ENCODE measurements around the gene TNNI3K.

The TNNI3K gene

DNA sequence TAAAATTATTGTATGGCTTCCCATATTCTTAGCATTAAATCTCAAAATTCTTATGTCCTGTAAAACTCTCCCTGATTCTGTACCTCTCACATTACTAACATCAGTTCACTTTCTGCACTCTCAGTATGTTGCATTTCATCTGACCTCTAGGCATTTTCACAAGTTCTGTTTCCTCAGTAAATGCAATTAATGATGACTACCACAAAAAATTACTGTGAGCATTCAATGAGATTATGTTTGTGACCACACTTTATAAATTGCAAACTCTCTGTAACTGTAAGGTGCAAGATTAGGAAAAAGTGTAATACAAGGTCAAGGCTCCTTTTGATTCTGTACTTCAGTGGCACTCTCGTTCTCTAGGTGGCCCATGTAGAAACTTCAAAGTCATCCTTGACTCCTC is 216.8 kb downstream of the TNNI3K start:
- no peak for DNase-seq

DNA sequence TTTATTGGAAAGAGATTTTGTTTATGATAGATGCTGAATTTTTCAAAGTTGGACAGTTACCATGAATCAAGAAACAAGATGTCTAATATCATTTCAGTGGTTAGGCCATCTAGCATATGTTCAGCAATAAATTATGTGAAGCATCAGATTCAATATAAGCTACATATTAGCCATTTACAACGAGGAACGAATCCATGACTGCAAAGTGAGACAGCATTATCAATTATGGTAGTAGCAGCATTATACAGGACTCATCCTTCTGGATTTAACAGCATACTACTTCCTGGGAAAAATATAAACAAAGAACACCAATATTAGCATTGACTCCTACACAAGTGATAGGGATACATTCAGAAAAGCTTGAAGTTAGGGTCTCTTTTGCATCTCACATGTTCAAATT is 218.1 kb downstream of the TNNI3K start:
- DNase-seq = no peak

DNA sequence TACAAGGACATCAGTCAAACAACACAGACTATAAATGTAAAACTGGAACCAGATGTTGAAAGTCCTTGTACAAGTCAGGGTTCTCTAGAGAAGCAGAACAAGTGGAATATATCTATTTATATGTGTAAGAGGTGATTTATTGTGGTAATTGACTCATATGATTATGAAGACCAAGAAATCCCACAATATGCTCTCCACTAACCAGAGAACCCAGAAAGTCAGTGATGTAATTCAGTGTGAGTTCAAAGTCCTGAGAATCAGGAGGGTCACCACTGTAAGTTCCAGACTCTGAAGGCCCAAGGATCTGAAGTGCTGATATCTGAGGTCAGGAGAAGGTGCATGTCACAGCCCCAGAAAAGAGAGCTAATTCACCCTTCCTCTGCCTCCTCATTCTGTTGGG is 220.2 kb downstream of the TNNI3K start:
- no peak for DNase-seq

DNA sequence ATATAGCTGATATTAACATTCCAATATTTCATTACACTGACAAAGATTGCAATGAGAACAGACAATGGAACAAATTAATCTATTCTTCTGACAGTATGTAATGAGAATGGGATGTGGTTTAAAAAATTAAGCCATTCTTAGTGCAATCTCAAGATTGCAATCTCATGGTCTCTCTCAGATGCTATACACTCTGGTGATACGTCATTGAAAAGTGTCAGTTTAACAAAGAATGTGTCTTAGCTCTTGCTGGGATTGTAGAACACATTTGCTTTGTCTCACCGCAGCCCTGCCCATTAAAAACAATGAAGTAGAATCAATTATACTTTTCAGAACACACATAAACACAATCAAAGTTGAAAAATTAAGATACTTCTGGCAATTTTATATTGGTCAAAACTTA is 222.1 kb downstream of the TNNI3K start:
- no peak for DNase-seq

DNA sequence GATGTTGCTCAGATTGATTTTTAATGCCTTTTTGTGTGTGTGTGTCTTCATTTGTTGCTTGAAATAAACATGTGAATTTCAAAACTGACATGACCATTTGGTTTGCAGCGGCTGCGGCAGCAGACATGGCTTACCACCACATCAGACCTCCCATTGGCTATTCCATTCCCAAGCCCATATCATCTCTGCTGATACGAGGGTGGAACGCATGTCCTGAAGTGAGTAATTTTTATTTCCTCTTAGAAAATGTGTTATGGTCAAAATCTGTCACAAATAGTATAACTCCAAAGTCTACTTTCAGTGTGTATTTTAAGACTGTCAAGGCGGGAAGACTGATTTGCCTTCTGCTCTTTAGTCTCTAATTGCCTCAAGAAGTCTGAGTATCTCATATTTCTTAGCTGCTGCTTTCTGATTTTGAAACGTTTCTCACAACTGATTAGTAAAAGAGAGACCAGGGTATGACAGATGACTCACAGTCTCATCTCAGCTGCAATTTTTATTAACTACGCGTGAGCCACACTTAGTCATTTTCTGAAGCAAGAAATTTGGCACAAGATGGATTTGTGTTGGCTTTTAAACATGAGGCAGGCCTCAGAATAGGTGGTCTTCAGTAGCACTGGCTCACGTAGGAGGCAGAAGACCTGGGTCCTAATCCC is 228.3 kb downstream of the TNNI3K start:
- DNase-seq = no peak

DNA sequence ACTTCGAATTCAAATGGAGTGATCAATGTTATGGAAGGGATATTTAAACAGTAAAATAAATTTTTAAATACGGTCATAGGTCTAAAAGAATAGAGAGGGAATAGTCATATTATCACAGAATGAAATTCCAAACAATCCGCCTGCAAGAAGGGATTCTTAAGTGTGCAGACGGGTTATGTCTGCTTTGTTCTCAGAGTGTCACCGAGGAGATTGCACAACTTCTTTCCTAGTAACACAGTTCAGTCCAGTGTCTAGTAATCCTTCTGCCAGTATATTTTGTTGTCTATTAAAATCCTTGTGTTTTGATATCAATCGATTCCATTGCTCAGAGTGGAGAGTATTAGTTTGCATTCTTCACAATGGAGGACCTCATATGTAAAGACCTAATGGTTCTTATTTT is 228.8 kb downstream of the TNNI3K start:
- no peak for DNase-seq

DNA sequence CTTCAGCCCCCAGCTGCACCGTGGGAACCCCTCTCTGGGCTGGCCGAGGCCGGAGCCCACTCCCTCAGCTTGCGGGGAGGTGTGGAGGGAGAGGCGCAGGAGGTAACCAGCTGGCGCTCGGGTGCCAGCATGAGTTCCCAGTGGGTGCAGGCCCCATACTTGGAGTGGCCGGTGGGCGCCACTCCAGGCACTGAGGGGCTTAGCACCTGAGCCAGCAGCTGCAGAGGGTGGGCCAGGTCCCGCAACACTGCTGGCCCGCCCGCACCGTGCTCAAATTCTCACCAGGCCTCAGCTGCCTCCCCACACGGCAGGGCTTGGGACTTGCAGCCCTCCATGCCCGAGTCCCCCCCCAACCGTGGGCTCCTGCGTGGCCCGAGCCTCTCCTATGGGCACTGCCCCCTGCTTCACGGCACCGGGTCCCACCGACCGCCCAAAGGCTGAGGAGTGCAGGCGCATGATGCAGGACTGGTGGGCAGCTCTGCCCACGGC is 230.1 kb downstream of the TNNI3K start:
- DNase-seq = no peak

DNA sequence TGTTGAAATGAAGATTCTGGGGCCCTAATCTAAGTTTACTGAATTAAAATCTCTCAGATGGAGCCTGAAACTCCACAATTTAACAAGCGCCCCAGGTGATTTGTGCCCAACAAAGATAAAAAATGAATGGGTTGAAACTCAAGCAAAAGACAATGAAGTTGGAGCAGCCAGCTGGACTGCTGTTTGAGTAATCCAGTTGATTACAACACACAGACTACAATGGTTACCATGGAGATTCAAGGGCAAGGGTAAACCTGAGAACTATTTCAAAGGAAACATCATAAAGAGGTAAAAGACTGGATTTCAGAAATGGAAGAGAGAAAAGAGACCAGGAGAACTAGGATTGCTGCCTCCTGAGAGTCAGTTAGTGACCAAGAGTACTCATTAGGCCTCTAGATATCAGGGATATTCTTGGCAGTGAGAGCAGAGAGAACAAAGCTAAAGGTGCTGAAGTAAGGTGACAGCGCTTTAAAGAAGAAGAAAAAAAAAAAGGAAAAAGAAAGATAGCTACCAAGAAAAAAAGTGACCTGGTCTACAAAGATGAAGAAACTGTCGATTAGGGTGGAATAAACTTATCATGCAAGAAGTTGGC is 232.7 kb downstream of the TNNI3K start:
- DNase-seq = no peak

DNA sequence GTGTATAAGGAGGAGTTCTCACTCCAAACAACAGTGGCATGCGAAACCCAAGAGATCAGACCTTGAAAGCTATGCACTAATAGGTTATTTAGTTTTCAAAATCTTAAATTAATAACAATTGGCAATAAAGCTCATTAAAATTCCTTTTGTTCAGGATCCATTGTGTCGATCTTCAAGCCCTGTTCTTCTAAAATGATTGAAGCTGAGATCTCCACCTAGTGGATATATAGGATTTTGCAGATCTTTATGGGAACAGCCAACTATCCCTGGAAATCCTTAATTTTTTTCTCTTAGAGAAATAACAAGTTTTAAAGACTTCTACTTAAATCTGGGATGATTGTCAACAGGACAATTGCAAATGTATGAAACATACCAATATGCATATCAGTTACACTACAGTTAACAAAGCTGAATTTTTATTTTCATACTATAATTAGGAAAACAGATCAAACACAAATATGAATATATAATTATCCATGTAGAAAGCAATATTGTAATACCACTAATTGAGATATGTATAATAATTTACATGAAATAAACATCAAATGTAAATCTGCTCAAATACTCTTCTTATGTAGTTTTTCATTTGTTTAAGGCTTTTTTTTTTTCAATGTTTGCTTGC is 233.9 kb downstream of the TNNI3K start:
- DNase-seq = peak; percentile 1

DNA sequence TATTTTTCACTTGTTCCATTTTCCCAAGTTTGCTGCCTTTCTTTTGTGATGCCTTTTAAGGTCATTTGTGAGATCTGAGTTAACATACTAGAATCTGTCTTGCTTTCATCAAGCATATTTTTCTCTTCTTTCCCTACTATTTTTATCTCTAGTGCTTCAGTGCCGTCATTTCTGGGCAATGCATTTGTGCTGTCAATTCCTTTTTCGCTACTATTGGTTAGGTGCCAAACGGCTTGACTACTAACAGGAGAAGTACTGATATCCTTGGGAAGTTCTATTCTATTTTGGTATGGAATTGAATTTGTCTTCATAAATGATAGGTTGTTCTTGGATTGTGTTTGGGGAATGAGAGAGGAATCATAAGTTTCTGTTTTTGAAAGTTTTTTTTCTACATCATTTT is 235.1 kb downstream of the TNNI3K start:
- DNase-seq = no peak

DNA sequence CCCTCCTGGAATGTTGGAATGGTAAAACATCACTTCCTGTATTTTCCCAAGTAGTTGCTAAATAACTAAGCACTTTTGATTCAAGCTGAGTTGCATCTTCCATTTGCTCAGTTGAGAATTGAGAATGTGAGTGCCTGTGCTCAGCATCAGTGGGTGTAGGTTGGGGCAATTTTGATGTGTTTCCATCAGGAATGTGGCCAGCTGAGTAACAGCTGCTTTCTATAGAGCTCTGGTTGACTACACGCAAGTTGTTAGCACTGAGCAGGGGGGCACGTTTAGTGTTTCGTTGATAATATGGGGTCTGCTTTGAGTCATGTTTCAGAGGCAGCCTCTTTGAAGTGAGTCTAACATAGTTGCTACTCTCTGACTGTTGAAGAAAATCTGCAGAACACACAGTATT is 235.7 kb downstream of the TNNI3K start:
- DNase-seq = no peak

DNA sequence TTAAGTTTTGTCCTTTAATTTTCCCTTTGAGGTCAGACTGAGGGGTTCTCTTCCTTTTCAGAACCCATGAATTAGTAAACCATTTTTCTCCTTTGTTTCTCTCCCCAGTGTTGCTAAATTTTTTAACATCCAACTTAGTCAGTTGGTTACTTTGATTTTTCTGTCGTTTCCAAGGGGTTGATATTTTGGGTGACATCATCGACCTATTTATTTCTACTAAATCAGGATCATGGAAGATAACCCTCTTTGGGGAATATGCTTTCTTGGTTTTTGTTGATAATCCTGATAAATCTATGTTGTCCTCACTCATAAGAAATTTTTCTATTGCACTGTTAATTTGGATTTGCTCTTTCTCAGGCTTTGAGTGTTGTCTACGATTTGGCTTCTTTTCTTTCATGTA is 236.3 kb downstream of the TNNI3K start:
- no peak for DNase-seq

DNA sequence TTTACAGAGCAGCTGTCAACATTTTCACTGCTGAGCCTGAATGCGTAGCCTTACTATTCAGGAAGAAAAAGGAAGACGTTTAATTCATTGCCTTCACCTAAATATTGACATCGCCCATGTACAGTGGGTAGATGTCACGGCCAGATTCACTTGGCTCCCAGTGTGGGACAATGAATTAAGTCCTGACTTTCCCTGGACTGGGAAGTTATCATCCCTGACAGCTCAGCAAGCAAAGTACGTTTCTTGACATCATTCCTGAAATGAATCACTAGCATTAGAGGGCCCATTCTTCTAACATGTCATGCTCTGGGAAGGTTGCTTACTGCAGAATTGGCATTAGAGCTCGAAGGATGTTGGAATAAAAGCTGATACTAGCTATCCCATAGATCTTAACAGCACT is 239.4 kb downstream of the TNNI3K start:
- no peak for DNase-seq

DNA sequence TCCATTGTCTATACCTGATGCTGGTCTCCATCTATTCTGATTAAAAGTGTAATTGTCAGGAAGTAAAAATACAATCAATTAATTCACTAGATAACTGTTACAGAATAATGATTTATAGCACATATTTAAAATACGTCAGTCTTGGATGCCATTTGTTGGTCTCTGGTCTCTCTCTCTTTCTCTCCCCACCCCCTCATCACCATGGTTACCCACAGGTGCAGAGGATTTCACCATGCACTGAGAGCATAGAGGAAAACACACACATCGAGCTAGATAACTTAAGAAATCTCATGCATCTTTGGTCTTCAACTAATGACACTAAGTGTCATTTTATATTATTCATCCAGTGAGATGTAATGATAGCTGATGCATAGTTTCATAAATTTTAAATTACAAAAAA is 243.8 kb downstream of the TNNI3K start:
- no peak for DNase-seq

DNA sequence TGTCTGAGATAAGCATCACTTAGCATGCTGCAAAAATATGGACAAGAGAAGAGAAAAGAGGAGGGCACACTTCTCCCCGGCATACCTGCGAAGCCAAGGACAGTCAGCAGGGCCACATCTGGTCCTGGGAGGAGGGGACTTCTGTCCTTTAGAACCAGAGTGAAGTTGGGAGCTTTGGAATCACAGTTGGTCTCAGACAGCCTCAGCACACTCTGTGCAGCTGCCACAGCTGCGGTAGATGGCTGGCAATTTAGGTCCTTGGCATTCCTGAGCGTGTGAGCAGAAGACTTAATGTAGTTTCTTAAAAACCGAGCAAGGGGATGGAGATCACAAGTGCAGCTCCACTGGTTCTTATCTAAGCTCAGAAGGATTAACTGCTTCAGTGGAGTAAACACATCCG is 244.9 kb downstream of the TNNI3K start:
- no peak for DNase-seq

DNA sequence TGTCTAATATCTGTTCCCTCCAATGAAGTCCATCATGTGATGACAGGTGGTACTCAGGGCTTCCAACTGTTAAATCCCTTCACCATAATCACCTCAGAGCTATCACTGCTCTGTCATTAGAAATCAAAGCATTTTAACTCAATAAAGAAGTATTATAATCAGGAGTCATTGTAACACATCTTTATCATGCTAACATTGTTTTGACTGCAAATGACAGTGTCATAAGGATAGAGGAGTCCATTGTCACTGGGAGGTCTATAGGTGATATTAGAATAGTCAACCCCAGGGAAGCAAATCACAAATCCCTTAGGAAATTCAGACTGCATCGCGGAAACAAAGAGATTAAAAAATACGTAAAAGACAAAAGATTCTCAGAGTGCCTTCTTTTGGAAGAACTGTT is 246.4 kb downstream of the TNNI3K start:
- no peak for DNase-seq

DNA sequence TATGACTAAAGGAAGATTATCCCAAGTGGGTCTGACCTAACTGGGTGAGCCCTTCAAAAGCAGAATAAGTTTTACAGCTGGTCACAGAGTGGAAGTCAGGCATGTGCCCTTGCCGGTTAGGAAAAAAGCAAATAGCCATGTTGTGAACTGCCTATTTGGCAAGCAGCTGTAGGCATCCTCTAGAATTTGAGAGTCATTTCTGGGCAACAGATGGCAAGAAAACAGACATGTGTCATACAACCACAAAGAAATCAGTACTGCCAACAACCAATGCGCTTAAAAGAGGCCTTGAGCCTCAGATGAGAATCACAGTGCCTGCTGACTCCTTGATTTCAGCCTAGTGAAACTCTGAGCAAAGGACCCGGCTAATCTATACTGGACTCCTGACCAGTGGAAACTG is 250.4 kb downstream of the TNNI3K start:
- no peak for DNase-seq

DNA sequence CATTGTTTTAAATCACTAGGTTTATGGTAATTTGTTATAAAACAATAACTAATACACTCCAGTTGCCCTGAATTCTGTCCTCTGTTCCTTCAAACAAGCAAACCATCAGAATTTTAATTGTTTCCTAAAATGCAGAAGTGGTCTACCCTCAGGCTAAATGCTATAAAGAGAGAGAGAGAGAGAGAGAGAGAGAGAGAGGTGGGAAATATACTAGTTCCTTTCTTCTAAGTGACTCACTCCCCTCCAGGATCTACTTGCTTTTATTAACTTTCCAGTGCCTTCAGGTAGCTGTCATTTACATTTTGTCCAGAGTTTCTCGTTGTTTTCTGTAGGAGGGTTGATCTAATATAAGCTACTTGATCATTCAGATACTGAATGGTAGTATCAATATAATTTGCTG is 250.8 kb downstream of the TNNI3K start:
- DNase-seq = no peak

DNA sequence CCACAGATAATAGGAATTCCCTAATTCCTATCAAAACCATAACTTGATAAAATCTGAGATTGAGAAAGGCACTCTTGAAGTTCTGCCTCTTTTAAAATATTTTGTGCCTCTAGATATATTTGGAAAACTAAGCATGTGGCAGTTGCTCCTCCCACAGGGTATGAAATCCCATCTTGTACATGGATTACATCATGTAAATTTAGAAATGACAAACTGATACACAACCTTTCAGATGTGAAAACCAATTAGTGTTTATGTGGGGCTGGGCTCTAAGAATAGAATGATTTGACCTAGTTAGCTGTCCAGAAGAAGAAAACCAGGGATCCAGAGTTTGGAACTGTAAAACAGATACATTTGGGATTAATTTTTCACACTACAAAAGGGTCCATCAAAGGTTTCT is 261.5 kb downstream of the TNNI3K start:
- DNase-seq = no peak

DNA sequence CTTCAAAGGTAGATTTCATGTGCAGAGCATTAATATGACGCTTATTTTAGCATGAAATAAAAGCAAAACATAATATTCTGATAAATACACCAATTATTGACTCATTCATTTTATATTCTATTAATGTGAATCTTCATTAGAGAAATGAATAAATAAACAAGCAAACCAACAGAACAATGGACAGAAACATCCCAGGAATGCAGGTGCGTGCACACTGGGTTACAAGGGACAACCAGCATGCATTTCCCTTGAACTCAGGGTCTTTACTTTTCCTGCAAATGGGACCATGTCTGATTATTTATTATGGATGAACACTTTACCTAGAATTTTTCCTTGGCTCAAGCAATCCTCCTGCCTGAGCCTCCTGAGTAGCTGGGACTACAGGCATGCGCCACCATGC is 263.7 kb downstream of the TNNI3K start:
- DNase-seq = no peak

DNA sequence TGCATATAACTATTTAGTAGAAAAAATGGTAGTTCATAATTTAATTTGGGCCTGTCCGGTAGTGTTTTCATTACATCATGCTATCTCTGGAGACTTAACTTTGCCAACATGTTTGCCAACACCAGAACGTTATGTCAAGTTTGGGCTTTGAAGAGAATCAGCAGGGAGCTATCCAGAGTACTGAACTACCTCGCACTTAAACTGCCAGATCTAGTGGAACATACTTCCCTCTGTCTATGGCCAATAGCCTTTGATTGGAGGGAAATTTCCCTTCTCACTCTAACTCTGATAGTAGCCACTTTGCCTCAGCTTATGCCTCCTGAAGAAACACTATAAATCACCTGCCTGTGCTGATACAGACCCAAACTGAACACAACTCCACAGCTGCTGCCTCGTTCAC is 267.2 kb downstream of the TNNI3K start:
- no peak for DNase-seq

DNA sequence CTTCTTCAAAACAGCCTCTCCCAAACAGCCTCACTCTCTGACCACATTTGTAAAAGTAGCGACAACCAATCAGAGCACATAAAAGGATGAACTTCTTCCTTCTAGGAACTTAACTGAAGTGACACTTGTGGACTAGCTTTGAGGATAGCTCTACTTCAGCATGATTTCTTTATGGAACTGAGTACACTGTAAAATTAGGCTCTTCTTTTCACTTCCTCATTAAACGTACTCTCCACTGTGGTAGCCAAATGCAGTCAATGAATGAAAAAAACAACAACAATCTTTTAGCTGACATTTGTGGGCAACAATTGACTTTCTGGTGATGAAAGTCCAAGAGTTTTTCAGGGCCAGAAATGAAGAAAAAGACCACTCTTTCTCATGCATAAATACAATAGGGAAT is 267.7 kb downstream of the TNNI3K start:
- DNase-seq = no peak

DNA sequence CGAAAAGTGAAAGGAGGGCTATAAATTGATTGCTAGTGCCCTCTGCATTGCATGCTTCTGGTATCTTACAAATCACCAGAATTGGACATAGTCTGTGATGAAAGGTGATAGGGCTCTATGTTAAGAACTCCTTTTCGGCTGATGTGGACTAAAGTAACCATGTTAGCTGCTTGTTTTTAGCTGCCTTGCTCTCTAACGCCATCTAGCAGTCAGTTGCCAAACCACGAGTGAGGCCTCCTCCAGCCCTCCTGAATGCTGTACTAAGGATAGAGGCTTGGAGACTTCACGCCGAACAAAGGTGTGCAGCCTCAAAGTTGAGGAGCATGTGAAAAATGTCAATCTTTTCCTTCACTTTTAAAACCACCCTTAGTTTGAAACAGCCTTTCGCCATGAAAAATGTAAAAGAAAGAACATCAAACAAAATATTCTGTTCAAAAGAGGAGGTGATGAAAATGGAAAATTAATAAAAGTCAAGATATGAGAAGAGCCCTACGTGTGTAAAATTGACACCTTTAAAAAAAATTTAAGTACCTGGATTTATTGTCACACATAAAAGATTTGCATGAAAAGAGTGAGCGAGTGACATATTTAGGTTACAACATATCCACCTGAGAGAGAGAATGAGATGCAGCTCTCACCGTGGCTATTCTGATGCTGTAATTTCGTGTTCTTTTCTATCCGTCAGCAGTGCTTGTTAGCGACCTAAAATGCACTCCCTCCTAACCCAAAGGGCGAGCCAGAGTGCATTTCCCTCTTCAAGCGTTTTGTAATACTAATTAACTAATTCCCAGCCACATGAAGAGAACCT is 269.1 kb downstream of the TNNI3K start:
- peak; percentile 21 for DNase-seq

Measured in DMS79 (cell line).